GM06990 (cell line): ENCODE data around the gene EMILIN3.

Experiments used
- DNase-seq: peaks from one replicate; pipeline ENCODE4 v3.0.0-alpha.2; 2011; ENCODE audit not compliant: insufficient read length; ENCODE audit errors: extremely low read depth
- H3K27me3 ChIP-seq: replicated peaks from 2 replicates; pipeline ENCODE4 v1.6.0; 2011; ENCODE audit warnings: low read length; ENCODE audit not compliant: control insufficient read depth, insufficient read depth
- H3K36me3 ChIP-seq: 2 replicates; pipeline ENCODE4 v1.5.1; 2011; ENCODE audit warnings: low read length; ENCODE audit not compliant: control insufficient read depth, insufficient read depth
- H3K4me3 ChIP-seq: replicated peaks from 2 replicates; pipeline ENCODE4 v1.5.1; 2011; ENCODE audit warnings: low read depth, mild to moderate bottlenecking, control low read depth, low read length
- CTCF ChIP-seq: IDR thresholded peaks from 2 replicates; pipeline ENCODE4 v1.5.1; 2011; ENCODE audit warnings: low read length, control low read depth, mild to moderate bottlenecking, inconsistent platforms; ENCODE audit not compliant: insufficient read depth, poor library complexity, severe bottlenecking

The EMILIN3 gene

DNA sequence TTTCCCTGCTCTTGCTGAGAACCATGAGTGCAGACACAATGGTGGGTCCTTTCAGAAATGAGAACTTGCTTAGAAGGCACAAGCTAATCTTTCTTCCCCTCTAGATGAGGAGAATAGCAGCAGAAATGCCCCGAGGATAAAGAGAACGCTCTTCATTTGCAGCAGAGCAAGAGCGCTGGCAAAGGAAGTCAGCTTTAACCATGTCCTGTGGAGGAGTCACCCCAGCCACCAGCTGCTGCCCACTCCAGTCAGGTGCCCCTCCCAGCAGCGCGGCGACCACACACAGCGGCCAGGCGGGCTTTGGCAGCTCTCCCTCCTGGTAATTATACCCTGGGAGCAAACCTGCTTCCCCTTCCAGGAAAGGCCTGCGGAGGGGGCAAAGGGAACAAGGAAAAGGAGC lies 42.4 kb upstream of the EMILIN3 start:
- Histone ChIP-seq H3K27me3 (no peaks in the 10 kb centered on the region), H3K4me3 (no peak overlapping the region), H3K36me3 (peaks cover 38% of the 10 kb centered on the region)
- DNase-seq: no peak
- no peak for TF ChIP-seq CTCF

DNA sequence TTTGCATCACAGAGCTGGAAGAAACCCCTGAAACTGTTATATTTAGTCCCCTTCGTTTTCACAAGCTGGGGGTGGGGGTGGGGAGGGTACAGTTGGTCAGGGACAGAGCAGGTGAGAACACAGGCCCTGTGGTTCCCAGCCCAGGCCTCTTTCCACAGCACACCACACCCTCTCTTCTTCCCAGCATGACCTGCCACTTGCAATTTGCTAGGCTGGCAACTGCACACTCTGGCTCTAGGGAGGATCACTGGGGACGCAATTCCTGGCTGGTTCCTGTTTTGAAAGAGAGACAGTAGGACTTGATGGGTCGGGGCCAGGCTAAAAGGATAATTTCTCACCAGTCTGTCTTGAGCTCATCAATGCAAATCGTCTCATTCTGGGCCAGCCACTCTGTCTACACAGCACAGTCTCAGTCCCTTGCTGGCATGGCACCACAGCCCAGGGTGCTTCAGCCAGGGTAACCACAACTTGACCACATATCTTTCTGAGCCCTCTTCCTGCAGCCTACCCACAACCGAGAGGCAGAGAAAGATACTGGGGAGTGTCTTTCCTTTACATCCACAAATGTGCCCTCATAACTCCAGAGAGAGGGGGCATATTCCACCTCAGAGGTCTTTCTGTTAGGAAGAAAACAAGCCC lies 41.7 kb upstream of the EMILIN3 start:
- no peak for DNase-seq
- TF ChIP-seq CTCF: no peak
- Histone ChIP-seq H3K4me3 (no peak overlapping the region), H3K27me3 (no peaks in the 10 kb centered on the region), H3K36me3 (peaks cover 38% of the 10 kb centered on the region)

GRCh38 chr20:41407607-41408006 lies 41.0 kb upstream of the EMILIN3 start:
- no peak for DNase-seq
- no peaks in the 10 kb centered on the region for H3K27me3 ChIP-seq
- peaks cover 38% of the 10 kb centered on the region for H3K36me3 ChIP-seq
- TF ChIP-seq CTCF: no peak
- H3K4me3 ChIP-seq: no peak overlapping the region

GRCh38 chr20:41406896-41407444 lies 40.4 kb upstream of the EMILIN3 start:
- H3K27me3 ChIP-seq: no peaks in the 10 kb centered on the region
- no peak for TF ChIP-seq CTCF
- H3K4me3 ChIP-seq: no peak overlapping the region
- peaks cover 36% of the 10 kb centered on the region for H3K36me3 ChIP-seq
- no peak for DNase-seq

DNA sequence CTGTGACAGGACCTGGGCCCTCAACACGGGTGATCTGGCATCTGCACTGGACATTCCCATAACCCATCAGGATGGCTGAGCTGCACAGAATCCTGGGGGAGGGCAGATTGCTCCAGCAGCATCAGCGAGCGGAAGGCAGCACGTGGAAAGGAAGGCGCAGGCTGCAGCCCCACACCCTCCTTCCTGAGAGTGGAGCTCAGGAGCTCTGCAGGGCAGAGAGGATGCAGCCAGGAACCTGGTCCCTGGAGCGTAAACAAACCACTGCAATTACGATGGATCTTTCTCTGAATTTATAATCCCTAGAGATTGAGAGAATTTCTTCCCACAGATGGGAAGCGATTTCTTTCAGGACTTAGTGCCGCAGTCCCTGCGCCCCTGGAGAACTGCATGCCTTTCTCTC lies 39.7 kb upstream of the EMILIN3 start:
- H3K4me3 ChIP-seq: no peak overlapping the region
- no peak for TF ChIP-seq CTCF
- no peaks in the 10 kb centered on the region for H3K27me3 ChIP-seq
- H3K36me3 ChIP-seq: peaks cover 34% of the 10 kb centered on the region
- DNase-seq: no peak
